LNCAP (cell line): ENCODE measurements around the gene FBLN5.

Experiments
- CTCF ChIP-seq: fragments of 450-650 bp; IDR thresholded peaks from 2 replicates; pipeline ENCODE4 v1.5.1; 2017; ENCODE audit warnings: mild to moderate bottlenecking

Gene FBLN5

GRCh38 chr14:91839749-91840148, 107.7 kb downstream of the FBLN5 start:
- TF ChIP-seq CTCF = no peak

- no peak for TF ChIP-seq CTCF
These were observed 110.4 kb downstream of the FBLN5 start for GRCh38 chr14:91837076-91837475.

GRCh38 chr14:91835920-91836843, 111.3 kb downstream of the FBLN5 start:
- peak; percentile 34; the same call in 1 of the 2 replicates for TF ChIP-seq CTCF

- TF ChIP-seq CTCF = no peak
These were observed 112.1 kb downstream of the FBLN5 start for GRCh38 chr14:91835197-91835919.

GRCh38 chr14:91834571-91834970, 112.9 kb downstream of the FBLN5 start:
- TF ChIP-seq CTCF = no peak

GRCh38 chr14:91831337-91831736, 116.2 kb downstream of the FBLN5 start:
- no peak for TF ChIP-seq CTCF

- no peak for TF ChIP-seq CTCF
These were observed 116.7 kb downstream of the FBLN5 start for GRCh38 chr14:91830777-91831176.
